Glutamatergic neuron (in vitro differentiated cells): ENCODE measurements around the gene PLA2G7. TPM values are rescaled to one million over a fixed set of nuclear protein-coding genes. Genes with fewer than 3 reads are reported as not detected.
"Not testable (repeated sequence)": the region's sequence is repeated elsewhere in the genome, so short reads cannot be mapped to it uniquely, and the experiment has no call there.

Source experiments
- DNase-seq: peaks from one replicate; pipeline ENCODE4 v3.0.0; 2022
- H3K27ac Mint-ChIP-seq: one replicate; pipeline ENCODE4 v1.8.0; 2020; ENCODE audit warnings: mild to moderate bottlenecking, mixed read lengths, inconsistent platforms; ENCODE audit not compliant: unreplicated experiment
- H3K27me3 Mint-ChIP-seq: one replicate; pipeline ENCODE4 v1.8.0; 2020; ENCODE audit warnings: mild to moderate bottlenecking, moderate library complexity, mixed read lengths, inconsistent platforms; ENCODE audit not compliant: unreplicated experiment
- H3K36me3 Mint-ChIP-seq: one replicate; pipeline ENCODE4 v1.8.0; 2020; ENCODE audit warnings: mild to moderate bottlenecking, mixed read lengths, inconsistent platforms; ENCODE audit not compliant: unreplicated experiment
- H3K4me1 Mint-ChIP-seq: one replicate; pipeline ENCODE4 v1.8.0; 2020; ENCODE audit warnings: mild to moderate bottlenecking, low read depth, mixed read lengths, inconsistent platforms; ENCODE audit not compliant: unreplicated experiment
- H3K4me3 Mint-ChIP-seq: one replicate; pipeline ENCODE4 v1.8.0; 2020; ENCODE audit warnings: mild to moderate bottlenecking, mixed read lengths, inconsistent platforms; ENCODE audit not compliant: unreplicated experiment
- H3K9me3 Mint-ChIP-seq: one replicate; pipeline ENCODE4 v1.8.0; 2020; ENCODE audit warnings: mild to moderate bottlenecking, moderate library complexity, mixed read lengths, inconsistent platforms; ENCODE audit not compliant: unreplicated experiment
- total RNA-seq: library from RNA; stranded (reverse); fragmentation: NEBNext Ultra II Directional; extraction: Animal tissue kit (Norgen Biotek cat#: 25700); gene quantifications from one replicate; pipeline ENCODE4 v1.2.1, GENCODE V29; 2021; ENCODE audit not compliant: unreplicated experiment
- TF ChIP-seq, protein P1 (sequence below): fragments of 200-600 bp; sonication (generic); IDR thresholded peaks from one replicate; pipeline ENCODE4 v1.5.0; 2021; ENCODE audit not compliant: partially characterized antibody, unreplicated experiment

Gene PLA2G7
- total RNA-seq, 1 donor from 2014 or later, result 0.44 TPM

DNA sequence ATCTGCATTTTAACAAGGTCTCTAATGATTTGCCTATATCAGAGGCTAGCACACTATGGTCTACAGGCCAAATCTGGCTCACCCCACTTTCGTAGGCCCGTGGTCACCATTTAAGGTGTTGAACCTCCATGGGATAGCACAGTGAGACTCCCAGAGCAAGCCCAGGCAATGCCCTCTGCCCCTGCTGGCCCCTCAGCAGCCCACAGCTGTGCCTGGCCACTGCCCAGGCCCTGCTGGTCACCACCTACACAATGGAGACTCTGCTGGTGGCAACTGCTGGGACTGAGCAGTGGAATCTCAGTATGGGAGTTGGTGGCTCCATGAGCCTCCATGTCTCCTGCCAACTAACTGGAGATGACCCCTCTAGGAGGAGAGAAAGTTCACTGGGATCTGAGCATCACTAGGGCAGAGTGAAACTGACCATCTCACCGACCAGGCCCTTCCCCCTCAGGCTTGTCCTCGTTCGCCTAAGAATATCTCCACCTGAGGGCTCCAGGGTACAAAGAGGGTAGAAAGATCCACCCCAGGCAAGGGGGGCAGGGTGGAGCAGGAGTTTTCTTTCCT, 13.8 kb upstream of the PLA2G7 start:
- TF ChIP-seq, protein P1, sequence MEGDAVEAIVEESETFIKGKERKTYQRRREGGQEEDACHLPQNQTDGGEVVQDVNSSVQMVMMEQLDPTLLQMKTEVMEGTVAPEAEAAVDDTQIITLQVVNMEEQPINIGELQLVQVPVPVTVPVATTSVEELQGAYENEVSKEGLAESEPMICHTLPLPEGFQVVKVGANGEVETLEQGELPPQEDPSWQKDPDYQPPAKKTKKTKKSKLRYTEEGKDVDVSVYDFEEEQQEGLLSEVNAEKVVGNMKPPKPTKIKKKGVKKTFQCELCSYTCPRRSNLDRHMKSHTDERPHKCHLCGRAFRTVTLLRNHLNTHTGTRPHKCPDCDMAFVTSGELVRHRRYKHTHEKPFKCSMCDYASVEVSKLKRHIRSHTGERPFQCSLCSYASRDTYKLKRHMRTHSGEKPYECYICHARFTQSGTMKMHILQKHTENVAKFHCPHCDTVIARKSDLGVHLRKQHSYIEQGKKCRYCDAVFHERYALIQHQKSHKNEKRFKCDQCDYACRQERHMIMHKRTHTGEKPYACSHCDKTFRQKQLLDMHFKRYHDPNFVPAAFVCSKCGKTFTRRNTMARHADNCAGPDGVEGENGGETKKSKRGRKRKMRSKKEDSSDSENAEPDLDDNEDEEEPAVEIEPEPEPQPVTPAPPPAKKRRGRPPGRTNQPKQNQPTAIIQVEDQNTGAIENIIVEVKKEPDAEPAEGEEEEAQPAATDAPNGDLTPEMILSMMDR, result no peak
- no peak overlapping the region for H3K27ac Mint-ChIP-seq
- H3K4me3 Mint-ChIP-seq, result no peak overlapping the region

DNA sequence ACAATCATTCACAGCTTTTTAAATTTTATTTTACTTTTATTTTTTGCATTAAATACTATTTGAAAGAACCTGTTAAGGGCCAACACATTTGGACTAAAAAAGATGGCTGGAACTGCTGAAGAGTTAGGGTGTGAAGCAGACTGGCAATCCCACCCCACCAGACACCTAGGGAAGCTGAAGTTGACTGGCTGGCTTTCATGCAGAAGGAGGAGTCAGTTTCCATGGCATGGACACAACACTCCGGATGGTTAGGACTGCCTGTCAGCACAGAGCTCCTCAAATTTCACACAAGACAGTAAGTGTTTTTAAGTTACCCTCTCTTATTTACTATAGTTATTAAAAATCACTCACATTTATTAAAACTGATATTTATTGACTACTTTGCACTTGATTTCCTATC, 11.5 kb upstream of the PLA2G7 start, which contains the start of gene ANKRD66:
TSS of gene ANKRD66 (plus strand) at position 238 of the 400 bp plus-strand sequence. CDS start 5,016 bp downstream, outside the sequence.
- no peak for DNase-seq
- H3K27ac Mint-ChIP-seq, result no peak within 1 kb of the TSS
- no peaks in the 10 kb centered on the region for H3K4me1 Mint-ChIP-seq
- no peaks in the 10 kb centered on the region for H3K27me3 Mint-ChIP-seq
- H3K36me3 Mint-ChIP-seq, result no peaks in the 10 kb centered on the region
- H3K4me3 Mint-ChIP-seq, result no peak within 1 kb of the TSS
- no peaks in the 10 kb centered on the region for H3K9me3 Mint-ChIP-seq
- TF ChIP-seq, protein P1, result no peak

More for the DNA sequence above, 13.8 kb upstream of the PLA2G7 start:
- Mint-ChIP-seq H3K36me3 (no peaks in the 10 kb centered on the region), H3K27me3 (no peaks in the 10 kb centered on the region), H3K4me1 (no peaks in the 10 kb centered on the region), H3K9me3 (no peaks in the 10 kb centered on the region)
- no peak for DNase-seq

DNA sequence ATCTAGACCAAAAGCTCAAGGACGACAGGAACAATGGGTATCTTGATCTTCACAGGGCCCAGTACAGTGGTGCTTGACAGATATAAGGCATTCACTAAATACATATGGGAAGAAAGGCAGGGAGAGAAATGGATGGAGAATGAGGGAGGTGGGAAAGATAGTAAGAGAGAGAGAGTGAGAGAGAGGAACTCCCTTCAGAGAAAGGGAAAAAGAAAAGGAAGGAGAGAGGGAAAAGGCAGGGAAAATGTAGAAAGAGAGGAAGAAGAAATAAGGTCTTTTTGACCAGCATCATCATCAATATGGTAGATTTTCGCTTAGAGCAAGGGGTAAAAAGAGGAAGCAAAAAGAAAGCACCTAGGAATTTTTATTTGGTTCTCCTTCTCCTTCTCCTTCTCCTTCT, 10.8 kb upstream of the PLA2G7 start:
- Mint-ChIP-seq H3K36me3 (no peaks in the 10 kb centered on the region), H3K4me3 (no peak overlapping the region), H3K9me3 (no peaks in the 10 kb centered on the region), H3K27ac (no peak overlapping the region), H3K27me3 (no peaks in the 10 kb centered on the region), H3K4me1 (no peaks in the 10 kb centered on the region)
- DNase-seq, result no peak
- TF ChIP-seq, protein P1, result no peak

DNA sequence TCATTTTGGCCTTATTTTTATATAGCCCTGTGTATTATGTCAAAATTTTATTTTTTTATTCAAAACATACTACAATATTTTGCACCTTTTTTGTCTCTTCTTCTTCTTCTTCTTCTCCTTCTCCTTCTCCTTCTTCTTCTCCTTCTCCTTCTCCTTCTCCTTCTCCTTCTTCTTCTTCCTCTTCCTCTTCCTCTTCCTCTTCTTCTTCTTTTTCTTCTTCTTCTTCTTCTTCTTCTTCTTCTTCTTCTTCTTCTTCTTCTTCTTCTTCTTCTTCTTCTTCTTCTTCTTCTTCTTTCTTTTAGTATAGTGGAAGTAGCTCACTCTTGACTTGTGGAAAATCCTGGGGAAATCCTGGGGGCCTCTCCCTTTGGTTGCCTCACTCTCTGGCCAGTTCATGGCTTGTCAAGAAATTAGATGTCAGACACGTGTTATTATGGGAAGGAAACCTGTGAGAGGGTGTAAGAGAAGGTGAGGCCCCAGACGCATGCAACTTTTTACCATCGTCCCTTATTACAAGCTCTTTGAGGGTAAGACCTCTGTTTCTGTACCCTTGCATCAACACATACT, 9.1 kb upstream of the PLA2G7 start:
- H3K27me3 Mint-ChIP-seq, H3K4me1 Mint-ChIP-seq: not testable (repeated sequence)

DNA sequence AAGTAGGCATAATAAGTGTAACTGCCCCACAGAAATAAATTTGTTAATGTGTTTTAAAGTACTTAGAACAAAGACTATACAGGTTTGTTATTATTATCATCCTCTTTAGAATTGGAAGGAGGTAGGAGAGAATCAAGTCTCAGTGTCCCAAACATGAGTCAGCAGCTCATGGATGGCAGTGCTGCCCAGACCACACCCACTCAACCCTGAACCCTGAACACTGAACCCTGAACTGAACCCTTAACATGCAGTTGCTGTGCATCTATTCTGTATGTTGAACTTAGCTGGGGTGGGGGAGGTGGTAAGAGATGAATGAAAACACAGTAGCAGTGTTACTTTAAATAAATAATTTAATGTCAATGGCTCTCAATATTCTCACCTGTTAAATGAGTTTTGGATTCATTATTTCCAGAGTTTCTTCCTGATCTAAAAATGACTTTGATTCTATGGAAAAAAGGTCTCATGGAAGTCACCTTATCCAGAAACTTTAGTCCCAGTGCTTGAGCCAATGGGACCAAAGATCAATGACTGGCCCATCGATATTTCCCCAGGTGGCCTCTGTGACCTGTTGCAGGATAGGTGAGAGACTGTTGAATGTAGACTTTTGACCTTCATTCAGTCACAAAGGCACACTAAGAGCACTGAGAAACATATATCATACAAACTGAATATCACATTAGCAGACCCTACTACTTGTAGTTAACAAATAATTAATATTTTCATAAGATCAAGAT, 8.4 kb upstream of the PLA2G7 start:
- H3K27ac Mint-ChIP-seq, result no peak overlapping the region
- no peaks in the 10 kb centered on the region for H3K9me3 Mint-ChIP-seq
- H3K4me3 Mint-ChIP-seq, result no peak overlapping the region
- H3K4me1 Mint-ChIP-seq, result no peaks in the 10 kb centered on the region
- H3K36me3 Mint-ChIP-seq, result no peaks in the 10 kb centered on the region
- DNase-seq, result no peak
- H3K27me3 Mint-ChIP-seq, result no peaks in the 10 kb centered on the region
- TF ChIP-seq, protein P1, result no peak

More for the DNA sequence above, 9.1 kb upstream of the PLA2G7 start:
- not testable (repeated sequence) for H3K4me3 Mint-ChIP-seq, H3K36me3 Mint-ChIP-seq, H3K9me3 Mint-ChIP-seq, H3K27ac Mint-ChIP-seq, DNase-seq
